NK-92 (cell line): ENCODE data around the gene SART3.
"Not testable (repeated sequence)": the region's sequence is repeated elsewhere in the genome, so short reads cannot be mapped to it uniquely, and the experiment has no call there.

Source experiments
- DNase-seq: peaks from one replicate; lab custom pipeline; 2025; ENCODE audit not compliant: unreplicated experiment; lab: John Stamatoyannopoulos, UW

The SART3 gene

DNA sequence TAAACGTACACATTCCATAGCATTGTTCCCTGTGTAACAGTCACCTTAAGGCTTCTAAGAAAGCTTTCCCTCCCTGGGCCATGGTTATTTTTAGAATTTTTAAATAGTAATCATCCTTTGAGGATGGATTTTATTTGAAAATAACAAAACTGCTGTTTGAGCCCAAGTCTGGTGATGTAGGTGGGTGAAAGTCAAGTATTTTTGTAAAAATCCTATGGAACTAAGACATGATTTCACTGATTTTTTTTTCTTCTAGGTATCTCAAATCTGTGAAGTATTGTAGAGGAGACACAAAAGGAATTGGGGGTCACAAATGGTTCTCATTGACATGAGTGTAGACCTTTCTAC lies 2.8 kb upstream of the SART3 start:
- no peak for DNase-seq

- DNase-seq, result peak; percentile 26
Measured at GRCh38 chr12:108563136-108563803, 2.3 kb upstream of the SART3 start.

DNA sequence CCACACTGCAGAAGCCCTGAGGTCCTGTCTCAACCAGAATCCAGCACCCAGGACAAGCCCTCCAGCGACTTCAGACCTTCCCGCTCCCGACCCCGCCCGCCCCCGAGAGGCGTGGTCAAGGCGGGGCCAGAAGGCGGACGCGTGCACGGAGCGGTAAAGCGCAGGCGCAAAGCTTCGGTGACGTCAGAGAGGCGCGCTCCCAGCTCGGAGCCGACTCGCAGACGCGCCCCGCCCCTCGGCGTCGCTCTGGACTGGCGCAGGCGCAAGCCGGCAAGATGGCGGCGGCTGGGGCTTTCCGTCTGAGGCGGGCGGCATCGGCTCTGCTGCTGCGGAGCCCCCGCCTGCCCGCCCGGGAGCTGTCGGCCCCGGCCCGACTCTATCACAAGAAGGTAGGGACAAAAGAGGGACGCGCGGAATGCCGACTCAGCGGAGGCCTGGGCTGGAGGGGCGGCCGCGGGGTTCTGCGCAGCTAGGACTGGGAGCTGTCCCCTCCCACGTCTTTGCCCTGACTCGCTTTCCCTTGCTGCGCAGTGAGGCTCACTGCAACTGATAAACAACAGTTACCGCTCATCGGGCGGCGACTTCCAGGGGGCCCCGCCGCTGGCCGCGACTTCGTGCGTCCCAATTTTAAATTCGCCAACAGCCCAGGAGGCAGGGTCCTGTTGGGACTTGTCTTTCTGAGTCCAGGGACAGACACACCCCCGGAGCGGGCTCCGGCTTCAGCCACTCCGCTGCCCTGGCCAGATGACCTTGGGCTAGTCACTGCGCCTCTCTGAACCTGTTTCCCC lies 1.6 kb upstream of the SART3 start, which contains the start of gene ISCU:
Gene ISCU, plus strand, starts transcription at position 249 of the 788 bp plus-strand sequence. Its CDS starts 27 bp downstream, at position 276.
- peak; percentile 80 for DNase-seq

GRCh38 chr12:108561852-108562347 lies 927 bp upstream of the SART3 start:
- no peak for DNase-seq

- no peak for DNase-seq
Measured at GRCh38 chr12:108560321-108560721, 652 bp downstream of the SART3 start.

DNA sequence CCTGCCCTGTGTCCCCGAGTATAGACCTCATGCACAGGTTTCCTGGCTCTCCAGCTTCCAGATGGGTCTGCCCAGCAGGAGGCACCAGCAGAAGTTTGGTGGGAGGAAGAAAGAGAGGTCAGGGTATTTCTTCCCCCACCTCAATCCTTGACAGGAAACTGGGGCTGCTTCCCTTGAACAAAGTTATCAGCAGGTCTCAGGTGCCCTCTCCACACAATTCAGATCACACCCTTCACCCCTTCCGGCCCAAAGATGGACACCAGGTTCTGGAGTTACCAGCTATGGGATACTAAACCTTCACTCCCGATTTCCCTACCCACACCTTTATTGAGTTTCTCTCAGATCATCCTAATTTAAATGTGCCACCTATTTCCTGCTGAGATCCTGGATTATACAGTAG lies 1.2 kb downstream of the SART3 start:
- no peak for DNase-seq

GRCh38 chr12:108559007-108559655 lies 1.8 kb downstream of the SART3 start:
- DNase-seq, result no peak

- DNase-seq, result not testable (repeated sequence)
Measured at GRCh38 chr12:108555383-108555782, 5.6 kb downstream of the SART3 start.

DNA sequence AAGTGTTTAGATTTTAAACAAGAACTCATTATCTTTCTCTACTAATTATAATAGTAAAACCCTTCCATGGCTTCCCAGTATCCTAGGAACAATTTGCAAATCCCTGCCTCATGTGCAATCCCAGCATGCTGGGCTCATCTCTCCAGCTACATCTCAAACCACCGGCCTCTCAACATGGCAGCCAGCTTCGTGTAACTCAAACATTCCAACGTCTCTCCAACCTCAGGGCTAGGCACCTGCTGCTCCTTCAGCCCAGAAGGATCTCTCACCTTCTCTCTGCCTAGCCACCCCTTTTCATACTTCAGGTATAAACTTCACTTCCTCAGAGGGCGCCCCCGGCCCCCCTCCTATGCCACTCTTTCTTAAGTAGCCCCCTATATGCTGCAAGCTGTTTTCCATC lies 7.2 kb downstream of the SART3 start:
- DNase-seq, result no peak

DNA sequence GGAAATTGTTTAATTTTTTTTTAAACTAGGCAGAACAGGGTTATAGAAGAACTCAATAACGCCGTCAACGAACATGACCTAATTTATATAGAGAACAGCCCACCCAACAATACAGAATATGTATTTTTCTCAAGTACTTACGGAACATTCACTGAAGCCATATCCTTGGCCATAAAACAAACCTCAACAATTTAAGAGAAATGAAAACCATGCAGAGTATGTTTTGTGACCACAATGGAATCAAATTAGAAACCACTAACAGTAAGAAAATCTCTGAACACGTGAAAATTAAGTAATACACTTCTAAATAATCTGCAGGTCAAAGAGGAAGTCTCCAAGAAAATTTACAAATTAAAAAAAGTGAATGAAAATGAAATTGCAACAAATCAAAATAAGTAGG lies 9.4 kb downstream of the SART3 start:
- no peak for DNase-seq

DNA sequence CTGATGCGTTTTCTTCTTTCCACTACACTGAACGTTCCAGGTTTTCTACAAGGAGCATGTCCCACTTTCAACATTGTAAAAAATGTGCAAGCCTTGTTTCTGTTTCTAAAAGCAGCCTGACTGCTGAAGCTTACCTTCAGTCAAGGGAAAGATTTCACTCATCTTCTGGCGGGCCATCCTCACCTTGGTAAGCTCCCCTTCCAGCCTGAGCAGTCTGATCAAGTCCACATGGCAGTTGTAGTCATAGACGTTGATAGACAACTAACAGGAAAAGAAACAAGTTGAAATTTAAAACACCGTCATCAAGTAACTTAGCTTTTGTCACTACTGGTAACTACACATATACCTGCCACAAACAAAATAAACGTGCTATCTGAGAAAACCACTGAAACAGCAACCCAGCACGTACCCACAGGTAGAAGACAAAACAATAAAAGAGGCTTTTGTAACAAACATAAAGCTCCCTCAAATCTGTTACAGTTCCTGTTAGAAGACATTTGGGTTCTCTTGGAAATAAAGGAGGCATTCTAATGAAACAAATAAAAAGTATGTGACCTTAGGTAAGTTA lies 11.9 kb downstream of the SART3 start:
- no peak for DNase-seq

DNA sequence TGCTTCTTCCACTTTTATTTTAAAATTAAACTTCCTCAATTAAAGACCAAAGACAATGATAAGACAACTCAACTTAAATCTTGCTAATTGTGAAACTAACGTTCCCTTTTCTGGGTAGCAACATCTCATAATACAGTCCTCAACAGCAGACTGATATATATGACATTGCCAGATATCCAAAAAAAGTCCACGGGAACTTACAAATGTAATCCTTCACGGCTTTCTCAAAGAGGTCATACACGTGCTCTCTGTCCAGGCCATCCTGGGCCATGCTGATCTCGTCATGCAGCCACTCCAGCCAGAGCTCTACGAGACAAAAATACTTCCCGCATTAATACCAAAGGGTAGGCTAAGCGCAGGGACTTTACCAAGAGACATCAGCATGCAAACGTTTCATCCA lies 13.3 kb downstream of the SART3 start:
- no peak for DNase-seq

- no peak for DNase-seq
Measured at GRCh38 chr12:108543652-108544051, 17.3 kb downstream of the SART3 start.

- no peak for DNase-seq
Measured at GRCh38 chr12:108542320-108542719, 18.7 kb downstream of the SART3 start.

- no peak for DNase-seq
Measured at GRCh38 chr12:108538616-108539195, 22.3 kb downstream of the SART3 start.

GRCh38 chr12:108538146-108538545 lies 22.8 kb downstream of the SART3 start:
- no peak for DNase-seq

GRCh38 chr12:108531929-108532848 lies 28.8 kb downstream of the SART3 start:
- no peak for DNase-seq

DNA sequence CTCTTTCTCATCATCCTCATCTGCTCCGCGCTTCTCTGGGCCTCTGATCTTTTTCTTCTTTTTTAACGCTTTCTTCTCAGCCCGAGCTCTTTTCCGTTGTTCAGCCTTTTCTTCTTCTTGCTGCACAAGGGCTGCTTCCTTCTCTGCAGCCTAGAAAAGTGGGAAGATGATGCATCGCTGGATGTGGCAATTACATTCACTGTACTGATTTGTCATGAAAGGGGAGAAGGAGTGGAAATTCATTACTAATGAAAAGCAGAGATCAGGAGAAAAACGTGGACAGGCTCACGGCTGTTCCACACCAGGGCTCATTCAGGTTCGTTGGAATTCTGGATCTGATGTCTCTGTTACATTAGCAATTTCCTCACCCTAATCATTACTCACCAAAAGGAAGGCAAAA lies 30.8 kb downstream of the SART3 start:
- DNase-seq, result no peak

DNA sequence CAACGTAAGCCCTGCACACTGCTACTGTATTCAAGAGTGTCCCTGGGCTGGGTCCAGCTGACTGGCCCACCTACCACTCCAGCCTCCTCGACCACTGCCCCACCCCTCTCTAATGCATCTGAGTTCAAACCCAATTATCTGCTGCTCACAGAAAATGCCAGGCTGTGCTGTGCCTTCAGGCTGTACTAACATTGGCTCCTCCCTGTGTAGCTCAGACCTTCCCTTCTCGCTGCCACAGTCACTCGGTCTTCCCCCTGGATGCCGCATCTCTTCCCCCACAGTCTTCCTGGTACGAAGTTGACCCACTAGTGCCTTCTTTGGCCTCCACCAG lies 33.8 kb downstream of the SART3 start:
- no peak for DNase-seq

DNA sequence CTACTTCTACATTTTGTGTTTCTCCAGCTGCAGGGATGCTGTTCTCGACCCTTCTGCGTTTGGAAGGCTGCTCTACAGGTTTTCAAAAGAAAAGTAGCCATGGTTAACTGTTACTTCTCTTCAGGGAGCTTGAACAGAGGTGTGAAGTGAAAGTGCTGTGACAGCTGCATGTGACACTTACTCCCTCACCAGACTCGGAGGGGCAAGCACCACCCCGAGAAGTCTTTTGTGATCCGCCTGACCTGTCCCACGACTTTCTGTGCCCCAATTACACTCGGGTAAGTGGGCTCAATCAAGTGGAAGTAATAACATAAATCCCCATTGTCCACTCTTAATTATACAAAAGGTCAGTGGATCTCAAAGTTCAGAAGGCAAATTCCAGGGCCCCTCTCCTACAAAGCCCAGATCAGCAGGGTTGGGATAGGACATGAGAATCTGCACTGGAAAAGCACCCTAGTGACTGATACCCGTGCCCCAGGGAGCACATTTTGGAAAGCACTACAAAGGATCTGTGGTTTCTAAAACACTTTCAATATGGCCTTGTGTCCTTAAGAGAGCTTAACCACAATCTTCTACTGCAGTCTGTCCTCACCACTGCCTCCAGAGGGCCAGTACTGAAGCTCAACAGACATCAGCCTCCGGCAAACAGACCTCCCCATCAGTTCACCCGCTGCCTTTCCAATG lies 34.3 kb downstream of the SART3 start:
- DNase-seq, result no peak
